GM18520 (cell line): ENCODE measurements around the gene THAP8.
A peak's percentile ranks its signal among the peaks of the same experiment; 100 is the strongest.

Source experiments
- ATAC-seq: cut with Tn5 transposase; IDR thresholded peaks from one replicate; pipeline ENCODE4 v1.9.1; 2021; ENCODE audit not compliant: unreplicated experiment

The THAP8 gene

GRCh38 chr19:36054119-36054732 is at the start of gene THAP8:
THAP8 (minus strand) TSS chr19:36054285; CDS start chr19:36054217, 68 bp downstream.
- ATAC-seq = peak; percentile 75

DNA sequence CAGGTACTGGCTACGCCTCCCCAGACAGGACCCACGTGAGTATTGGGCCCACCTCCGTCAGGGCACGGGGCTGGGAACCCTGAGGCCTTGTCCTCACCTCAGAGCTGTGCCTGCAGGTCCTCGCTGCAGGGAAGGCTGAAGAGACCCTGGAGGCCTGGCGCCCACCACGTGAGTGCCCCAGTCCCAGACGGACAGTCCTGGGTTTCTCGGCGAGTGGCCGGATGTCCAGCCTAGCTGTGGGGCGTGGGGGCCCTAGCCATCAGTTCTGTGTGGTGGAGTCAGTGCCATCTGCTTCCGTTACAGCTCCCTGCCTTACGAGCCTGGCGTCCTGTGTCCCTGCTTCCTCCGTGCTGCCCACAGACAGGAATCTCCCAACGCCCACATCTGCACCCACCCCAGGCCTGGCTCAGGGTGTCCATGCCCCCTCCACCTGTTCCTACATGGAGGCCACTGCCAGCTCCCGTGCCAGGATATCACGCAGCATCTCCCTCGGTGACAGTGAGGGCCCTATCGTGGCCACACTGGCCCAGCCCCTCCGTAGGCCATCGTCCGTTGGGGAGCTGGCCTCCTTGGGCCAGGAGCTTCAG is 49.0 kb upstream of the THAP8 start:
- ATAC-seq = no peak

- ATAC-seq = no peak
These were observed 47.7 kb upstream of the THAP8 start for GRCh38 chr19:36101550-36102327.

DNA sequence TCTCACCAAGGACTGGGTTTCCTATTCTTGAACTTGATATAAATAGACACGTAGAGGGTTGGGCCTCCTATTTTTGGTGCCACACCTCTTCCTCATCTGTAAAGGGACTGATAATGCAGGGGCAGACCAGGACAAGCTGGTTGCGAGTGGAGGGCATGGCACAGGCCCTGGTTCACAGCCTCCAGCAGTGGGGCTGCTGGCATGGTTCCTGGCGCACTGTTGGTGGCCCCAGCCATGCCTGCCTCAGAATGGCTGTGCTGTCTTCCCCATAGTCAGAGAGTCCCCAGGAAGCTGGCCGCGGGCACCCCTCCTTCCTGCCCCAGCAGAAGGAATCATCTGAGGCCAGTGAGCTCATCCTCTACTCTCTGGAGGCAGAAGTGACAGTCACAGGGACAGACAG is 46.4 kb upstream of the THAP8 start:
- ATAC-seq = no peak

GRCh38 chr19:36099166-36099785 is 45.2 kb upstream of the THAP8 start:
- no peak for ATAC-seq

GRCh38 chr19:36097036-36097435 is 43.0 kb upstream of the THAP8 start:
- ATAC-seq = no peak

DNA sequence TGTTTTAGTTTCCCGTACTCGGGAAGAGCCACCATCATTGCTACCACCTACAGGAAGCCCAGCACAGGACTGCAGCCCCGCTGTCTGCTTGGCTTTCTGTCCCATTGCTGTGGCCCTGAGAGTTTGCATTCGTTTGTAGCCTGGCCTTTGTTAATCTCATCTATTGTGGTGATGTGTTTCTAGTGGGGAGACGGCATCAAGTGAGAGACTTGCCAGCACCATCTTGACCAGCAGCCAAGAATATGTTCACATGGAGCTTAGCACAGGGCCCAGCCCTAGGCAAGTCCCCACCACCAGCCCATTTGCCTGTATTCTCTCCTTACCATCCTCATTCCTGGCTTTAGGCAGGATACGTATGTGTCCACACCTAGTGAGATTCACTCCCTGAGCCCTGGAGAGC is 39.6 kb upstream of the THAP8 start:
- no peak for ATAC-seq

DNA sequence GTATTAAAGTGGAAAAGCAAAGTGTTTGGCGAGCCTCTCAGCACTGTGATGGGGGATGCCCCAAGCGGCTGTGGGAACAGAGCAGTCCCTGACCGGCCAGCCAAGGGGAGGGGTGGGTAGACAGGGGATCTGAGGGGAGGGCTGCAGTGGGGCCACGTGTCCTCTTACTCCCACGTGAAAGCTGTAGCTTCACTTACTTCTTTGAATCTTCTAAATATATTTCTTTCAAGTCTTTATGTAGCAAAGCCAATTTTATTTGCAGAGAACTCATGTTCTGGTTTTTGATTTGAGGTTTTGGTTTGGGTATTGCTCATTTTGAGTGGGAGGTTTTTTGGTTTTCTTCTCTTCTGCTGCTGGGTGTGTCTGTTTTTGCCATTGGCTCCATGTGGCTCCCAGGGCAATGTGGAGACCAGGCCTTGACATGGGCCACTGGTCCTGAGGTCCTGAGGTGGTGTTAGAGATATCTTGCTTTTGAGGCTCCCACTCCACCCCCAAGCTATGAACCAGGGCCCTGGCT is 39.1 kb upstream of the THAP8 start:
- no peak for ATAC-seq

DNA sequence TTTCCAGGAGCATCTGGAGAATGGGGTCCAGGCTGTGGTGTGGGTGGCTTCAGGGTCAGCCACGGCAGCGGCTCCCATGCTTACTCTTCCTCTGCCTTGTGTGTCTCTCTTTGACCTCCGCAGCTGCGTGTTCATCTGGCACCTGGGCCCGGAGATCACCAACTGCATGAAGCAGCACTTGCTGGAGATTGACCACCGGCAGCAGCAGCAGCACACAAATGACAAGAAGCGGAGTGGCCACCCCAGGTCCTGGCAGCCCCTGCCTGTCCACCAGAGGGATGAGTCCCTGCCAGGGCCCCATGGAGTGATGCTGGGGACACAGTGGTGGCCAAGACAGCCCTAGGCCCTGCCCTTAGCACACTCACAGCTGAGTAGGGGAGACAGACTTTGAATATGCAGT is 38.5 kb upstream of the THAP8 start:
- ATAC-seq = no peak

GRCh38 chr19:36090910-36091695 is 37.0 kb upstream of the THAP8 start:
- ATAC-seq = no peak

DNA sequence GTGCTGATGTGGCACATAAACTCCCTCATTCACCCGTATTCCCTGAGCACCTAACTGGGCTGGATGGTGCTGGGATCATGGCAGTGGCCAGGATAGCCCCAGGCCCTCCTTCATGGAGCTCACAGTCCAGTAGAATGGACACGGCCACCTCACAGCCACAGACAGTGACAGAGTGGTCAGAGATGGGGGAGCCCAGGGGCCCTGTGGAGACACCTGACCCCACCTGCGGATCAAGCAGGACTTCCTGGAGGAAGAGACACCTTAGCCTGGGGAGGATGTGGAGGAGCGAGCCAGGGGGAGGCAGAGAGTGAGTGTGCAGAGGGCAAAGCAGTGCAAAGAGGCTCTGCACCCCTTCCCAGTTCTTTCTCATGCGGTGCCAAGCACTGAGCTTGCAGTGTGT is 35.8 kb upstream of the THAP8 start:
- ATAC-seq = no peak

GRCh38 chr19:36086326-36086725 is 32.2 kb upstream of the THAP8 start:
- no peak for ATAC-seq

DNA sequence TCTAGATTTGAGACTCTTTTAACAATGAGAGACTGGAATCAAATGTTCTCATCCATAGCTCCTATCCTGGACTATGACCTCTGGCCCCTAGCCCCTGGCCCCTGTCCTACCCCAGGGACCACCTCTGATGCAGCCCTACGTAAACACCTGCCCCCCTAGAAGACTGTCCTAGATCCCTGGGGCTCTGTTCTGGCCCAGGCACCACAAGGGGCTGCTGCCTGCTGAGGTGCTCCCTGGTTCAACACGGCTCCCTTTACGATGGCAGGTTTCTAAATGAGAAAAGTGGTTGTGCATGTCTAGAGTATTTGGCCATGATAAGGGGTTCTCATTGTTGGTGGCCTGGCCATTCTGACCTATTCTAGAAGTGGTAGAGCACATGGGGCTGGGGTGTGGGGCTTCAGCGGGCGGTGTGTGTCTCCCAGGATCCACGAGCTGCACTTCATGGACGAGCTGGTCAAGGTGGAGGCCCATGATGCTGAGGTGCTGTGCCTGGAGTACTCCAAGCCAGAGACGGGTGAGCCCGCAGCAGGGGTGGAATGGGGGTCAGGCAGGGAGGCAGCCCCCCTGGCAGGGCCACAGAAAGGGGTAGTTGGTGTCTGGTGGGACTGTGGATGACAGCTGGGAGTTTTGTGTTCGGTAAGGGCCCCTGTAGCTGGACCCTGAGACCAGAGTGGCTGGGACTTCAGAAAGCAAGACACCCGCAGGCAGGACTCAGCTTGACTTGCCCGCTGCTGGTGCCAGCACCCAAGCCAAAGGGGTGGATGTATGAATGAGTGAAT is 30.3 kb upstream of the THAP8 start:
- ATAC-seq = no peak

DNA sequence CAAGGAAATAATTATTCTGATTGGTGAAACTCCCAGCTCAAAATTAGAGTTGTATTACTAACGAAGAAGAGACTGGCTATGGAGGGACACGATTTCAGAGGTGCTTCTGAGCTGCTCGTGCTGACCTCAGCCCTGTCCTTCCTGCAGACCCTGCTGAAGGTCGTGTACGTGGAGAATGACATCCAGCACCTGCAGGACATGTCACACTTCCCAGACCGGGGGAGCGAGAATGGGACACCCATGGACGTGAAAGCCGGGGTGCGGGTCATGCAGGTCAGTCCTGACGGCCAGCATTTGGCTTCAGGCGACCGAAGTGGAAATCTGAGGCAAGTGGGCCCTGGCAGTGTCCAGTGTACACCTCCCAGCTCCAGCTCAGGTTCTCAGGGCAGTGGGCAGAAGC is 28.8 kb upstream of the THAP8 start:
- no peak for ATAC-seq

DNA sequence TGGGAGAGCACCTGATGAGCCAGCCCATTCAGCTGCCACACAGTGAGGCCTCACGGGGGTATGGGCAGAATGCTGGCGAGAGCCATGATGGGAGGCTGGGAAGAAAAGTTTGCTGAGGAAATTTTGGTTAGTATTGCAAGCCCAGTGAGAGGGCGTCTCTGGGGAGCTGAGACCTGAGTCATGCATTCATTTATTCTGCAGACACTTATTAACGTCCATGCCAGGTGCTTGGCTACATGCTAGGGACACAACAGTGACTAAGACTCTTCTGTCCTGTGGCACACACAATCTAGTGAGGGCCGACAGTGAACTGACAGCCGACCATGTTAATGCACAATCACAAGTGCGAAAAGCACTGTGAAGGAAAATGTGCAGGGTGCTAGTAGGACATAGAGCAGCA is 27.8 kb upstream of the THAP8 start:
- ATAC-seq = no peak

DNA sequence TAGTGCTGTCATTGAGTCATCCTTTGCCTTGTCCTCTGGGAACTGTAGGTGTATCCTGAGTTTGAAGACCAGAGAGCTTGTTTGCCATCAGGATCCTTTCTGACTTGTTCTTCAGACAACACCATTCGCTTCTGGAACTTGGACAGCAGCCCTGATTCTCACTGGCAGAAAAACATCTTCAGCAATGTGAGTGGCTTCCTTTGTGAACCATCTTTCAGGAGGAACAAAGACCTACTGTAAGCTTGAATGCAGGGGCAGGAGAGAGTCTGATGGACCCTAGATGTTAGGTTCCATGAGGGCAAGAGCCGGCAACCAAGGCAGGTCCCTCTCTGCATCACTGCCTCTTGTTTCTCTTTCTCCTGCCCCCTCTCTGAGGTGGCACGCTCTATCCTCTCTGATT is 27.3 kb upstream of the THAP8 start:
- no peak for ATAC-seq

DNA sequence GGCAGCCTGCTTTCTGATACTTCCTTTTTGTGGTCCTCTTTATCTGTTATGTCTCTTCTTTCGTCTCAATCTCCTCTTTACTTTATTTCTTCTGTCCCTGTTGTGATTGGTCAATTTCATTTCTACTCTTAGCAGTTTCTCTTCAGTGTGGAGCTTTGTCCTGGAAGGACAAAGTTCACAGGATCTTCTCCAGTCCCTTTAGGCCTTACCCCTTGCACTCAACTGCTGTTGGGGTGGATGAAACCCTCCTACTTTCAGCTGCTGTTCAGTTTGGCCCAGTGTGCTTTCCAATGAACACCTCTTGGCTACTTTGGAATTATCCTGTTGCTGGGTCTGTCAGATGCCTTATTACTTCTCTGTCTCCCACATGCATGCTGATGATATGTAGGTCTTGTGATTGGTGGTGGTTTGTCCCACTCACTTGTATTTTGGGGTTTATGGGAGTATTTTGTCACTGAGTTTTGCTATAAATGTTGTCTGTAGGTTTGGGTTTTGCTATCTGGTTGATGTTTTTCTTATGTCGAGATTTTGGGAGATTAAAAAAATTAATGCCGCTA is 25.4 kb upstream of the THAP8 start:
- no peak for ATAC-seq

- ATAC-seq = no peak
These were observed 19.2 kb upstream of the THAP8 start for GRCh38 chr19:36073121-36073876.

GRCh38 chr19:36072081-36072480 is 18.0 kb upstream of the THAP8 start:
- no peak for ATAC-seq
